GM12864 (cell line): ENCODE results near the gene EME2.

ENCODE experiments used
- DNase-seq: peaks from one replicate; pipeline ENCODE4 v3.0.0-alpha.2; 2011; ENCODE audit warnings: low read depth
- H3K4me3 ChIP-seq: 2 replicates; pipeline ENCODE4 v1.5.1; 2011; ENCODE audit warnings: mild to moderate bottlenecking, low read depth, low read length, control low read depth
- TF ChIP-seq, protein P1 (sequence below): IDR thresholded peaks from 2 replicates; pipeline ENCODE4 v1.5.1; 2011; ENCODE audit warnings: low read depth, mild to moderate bottlenecking, moderate library complexity, low read length, control low read depth, inconsistent platforms; ENCODE audit errors: missing control alignments

EME2 gene

GRCh38 chr16:1808691-1809090 lies 36.1 kb downstream of the EME2 start:
- TF ChIP-seq, protein P1, sequence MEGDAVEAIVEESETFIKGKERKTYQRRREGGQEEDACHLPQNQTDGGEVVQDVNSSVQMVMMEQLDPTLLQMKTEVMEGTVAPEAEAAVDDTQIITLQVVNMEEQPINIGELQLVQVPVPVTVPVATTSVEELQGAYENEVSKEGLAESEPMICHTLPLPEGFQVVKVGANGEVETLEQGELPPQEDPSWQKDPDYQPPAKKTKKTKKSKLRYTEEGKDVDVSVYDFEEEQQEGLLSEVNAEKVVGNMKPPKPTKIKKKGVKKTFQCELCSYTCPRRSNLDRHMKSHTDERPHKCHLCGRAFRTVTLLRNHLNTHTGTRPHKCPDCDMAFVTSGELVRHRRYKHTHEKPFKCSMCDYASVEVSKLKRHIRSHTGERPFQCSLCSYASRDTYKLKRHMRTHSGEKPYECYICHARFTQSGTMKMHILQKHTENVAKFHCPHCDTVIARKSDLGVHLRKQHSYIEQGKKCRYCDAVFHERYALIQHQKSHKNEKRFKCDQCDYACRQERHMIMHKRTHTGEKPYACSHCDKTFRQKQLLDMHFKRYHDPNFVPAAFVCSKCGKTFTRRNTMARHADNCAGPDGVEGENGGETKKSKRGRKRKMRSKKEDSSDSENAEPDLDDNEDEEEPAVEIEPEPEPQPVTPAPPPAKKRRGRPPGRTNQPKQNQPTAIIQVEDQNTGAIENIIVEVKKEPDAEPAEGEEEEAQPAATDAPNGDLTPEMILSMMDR: no peak
- H3K4me3 ChIP-seq: no peak overlapping the region
- no peak for DNase-seq

GRCh38 chr16:1809281-1809801 lies 36.7 kb downstream of the EME2 start:
- TF ChIP-seq, protein P1: no peak
- no peak for DNase-seq
- H3K4me3 ChIP-seq: no peak overlapping the region

DNA sequence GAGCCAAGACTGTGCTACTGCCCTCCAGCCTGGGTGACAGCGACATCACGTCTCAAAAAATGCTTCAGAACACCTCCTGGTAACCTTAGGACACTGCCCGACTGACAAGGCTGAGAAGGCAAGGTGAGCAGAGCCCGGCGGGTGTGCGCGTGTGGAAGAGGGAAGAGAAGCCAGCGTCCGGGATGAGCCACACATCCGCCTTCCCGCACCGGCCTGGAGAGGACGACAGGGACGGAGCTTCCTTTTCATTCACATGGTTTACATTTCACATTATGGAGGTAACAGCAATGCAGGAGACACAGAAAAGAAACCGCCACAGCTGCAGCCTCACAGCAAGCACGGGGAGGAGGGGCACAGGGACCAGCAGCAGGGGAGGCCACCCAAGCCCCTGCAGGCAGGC lies 37.5 kb downstream of the EME2 start:
- no peak overlapping the region for H3K4me3 ChIP-seq
- no peak for DNase-seq
- TF ChIP-seq, protein P1: no peak

GRCh38 chr16:1810536-1810935 lies 37.9 kb downstream of the EME2 start:
- no peak for DNase-seq
- H3K4me3 ChIP-seq: no peak overlapping the region
- TF ChIP-seq, protein P1: no peak

DNA sequence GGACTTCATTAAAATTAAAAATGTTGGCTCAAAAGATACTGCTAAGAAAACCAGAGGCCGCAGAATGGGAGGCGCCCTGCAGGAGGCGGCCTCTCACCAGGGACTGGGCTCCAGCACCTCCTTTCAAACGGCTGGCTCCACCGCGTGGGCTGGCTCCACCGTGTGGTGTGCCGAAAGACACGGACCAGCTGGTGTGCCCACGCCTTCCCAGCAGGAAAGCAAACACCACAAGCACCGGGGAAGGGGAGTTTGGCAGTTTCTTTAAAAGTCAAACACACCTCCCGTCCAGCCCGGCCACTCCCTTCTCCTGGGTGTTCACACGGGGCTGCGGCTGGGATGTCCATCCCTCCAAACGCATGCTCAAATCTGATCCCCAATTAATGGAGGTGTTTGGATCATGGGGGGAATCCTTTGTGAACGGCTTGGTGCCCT lies 40.1 kb downstream of the EME2 start:
- no peak overlapping the region for H3K4me3 ChIP-seq
- DNase-seq: no peak
- TF ChIP-seq, protein P1: peak; percentile 12

DNA sequence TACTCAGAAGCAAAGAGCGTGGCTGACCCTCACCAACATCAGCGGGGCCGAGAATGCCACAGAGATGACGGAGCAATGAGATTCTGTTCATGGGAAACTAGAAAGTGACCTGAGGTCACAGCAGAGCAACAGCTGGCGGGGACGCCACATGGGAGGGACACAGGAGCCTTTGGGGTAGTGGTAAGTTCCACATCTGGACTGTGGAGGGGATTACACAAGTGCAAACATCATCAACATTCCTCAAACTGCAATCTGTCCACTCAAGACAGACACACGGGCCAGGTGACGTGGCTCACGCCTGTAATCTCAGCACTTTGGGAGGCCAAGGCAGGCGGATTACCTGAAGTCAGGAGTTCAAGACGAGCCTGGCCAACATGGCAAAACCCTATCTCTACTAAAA lies 42.9 kb downstream of the EME2 start:
- DNase-seq: no peak
- TF ChIP-seq, protein P1: no peak
- H3K4me3 ChIP-seq: no peak overlapping the region
